Choroid plexus epithelial cell (primary cell): ENCODE measurements around the gene MINK1.
A peak's percentile ranks its signal among the peaks of the same experiment; 100 is the strongest.

Experiments
- DNase-seq: peaks from one replicate; pipeline ENCODE4 v3.0.0-alpha.2; 2010; ENCODE audit warnings: low read depth
- H3K4me3 ChIP-seq: 2 replicates; pipeline ENCODE4 v1.5.1; 2011; ENCODE audit warnings: low read depth, mild to moderate bottlenecking, control low read depth, low read length, moderate library complexity
- CTCF ChIP-seq: conservative IDR thresholded peaks from 2 replicates; pipeline ENCODE4 v1.5.1; 2011; ENCODE audit warnings: low read depth, mild to moderate bottlenecking, control low read depth, inconsistent platforms, low read length, moderate library complexity

MINK1 gene

GRCh38 chr17:4937553-4937952 lies 104.4 kb downstream of the MINK1 start:
- no peak for DNase-seq
- TF ChIP-seq CTCF: no peak
- no peak overlapping the region for H3K4me3 ChIP-seq

GRCh38 chr17:4938069-4938491 lies 104.9 kb downstream of the MINK1 start:
- TF ChIP-seq CTCF: no peak
- no peak overlapping the region for H3K4me3 ChIP-seq
- no peak for DNase-seq

GRCh38 chr17:4938688-4939545 lies 105.8 kb downstream of the MINK1 start:
- peak; percentile 26 for DNase-seq
- peak overlapping the region; percentile 93 for H3K4me3 ChIP-seq
- peak; percentile 0 for TF ChIP-seq CTCF

- no peak for TF ChIP-seq CTCF
- H3K4me3 ChIP-seq: peak overlapping the region; percentile 93
- DNase-seq: peak; percentile 32
Observed at GRCh38 chr17:4939546-4939795, 106.3 kb downstream of the MINK1 start.

GRCh38 chr17:4939796-4940554 lies 106.8 kb downstream of the MINK1 start, which contains the start of the genes RNF167 and SLC25A11:
Gene RNF167, plus strand, starts transcription at chr17:4940268. Its CDS starts 642 bp downstream, at chr17:4940910.
Gene SLC25A11, minus strand, starts transcription at chr17:4940046. Its CDS starts 136 bp downstream, at chr17:4939910.
- no peak for TF ChIP-seq CTCF
- peak within 1 kb of the TSS; percentile 93 for H3K4me3 ChIP-seq
- peak; percentile 100 for DNase-seq

- DNase-seq: no peak
- TF ChIP-seq CTCF: no peak
Observed at GRCh38 chr17:4940555-4941318, 107.6 kb downstream of the MINK1 start.

More at GRCh38 chr17:4940555-4941318, 107.6 kb downstream of the MINK1 start:
- H3K4me3 ChIP-seq: peak overlapping the region; percentile 93
